K562 (cell line): ENCODE results near the gene BCAS1. TPM values are rescaled to one million over a fixed set of nuclear protein-coding genes. Genes with fewer than 3 reads are reported as not detected.

Experiments
- ATAC-seq: fragments of 200-7000 bp; cut with Tn5 transposase; 3 replicates; pipeline ENCODE4 v1.9.1; 2020; ENCODE audit warnings: moderate library complexity
- BruUV-seq: library from RNA; stranded (reverse); fragments of 400-500 nt; replicated peaks from 2 replicates; lab custom pipeline; 2021; lab: Mats Ljungman, UMichigan
- CTCF ChIA-PET: fragments of 300-600 bp; formaldehyde crosslinking; extraction: SDS; loops from one replicate; lab custom pipeline; 2021; ENCODE audit warnings: low intra/inter-chr PET ratio; lab: Yijun Ruan, JAX
- POLR2A ChIA-PET: fragments of 300-600, 350-650 bp; sonication (Branson Sonifier 250); formaldehyde crosslinking; extraction: SDS; loops from one replicate; lab custom pipeline; 2021; ENCODE audit warnings: antibody characterized with exemption, inconsistent platforms; lab: Yijun Ruan, JAX
- DNase-seq, 4 experiments: peaks; one replicate each; pipeline versions ENCODE4 v3.0.0 to v3.0.0-alpha.2; 2011 to 2018; ENCODE audit warnings: low spot score in 3 of 4, mixed read lengths in 3 of 4; ENCODE audit errors: extremely low read depth in 1 of 4
- FAIRE-seq: peaks from 2 replicates; lab custom pipeline; 2011; peaks lifted over from hg19 to GRCh38; lab: Jason Lieb, UNC
- H2AFZ ChIP-seq: 2 replicates; pipeline ENCODE4 v1.6.0; 2011; ENCODE audit warnings: low read depth, low read length, control low read depth, inconsistent platforms
- H3K27ac ChIP-seq: fragments of 200-600 bp; 3 replicates; pipeline ENCODE4 v1.8.0; 2011; ENCODE audit warnings: low read depth, mild to moderate bottlenecking, control low read depth, inconsistent platforms, low read length, moderate library complexity, mixed read lengths; ENCODE audit errors: extremely low read depth
- H3K27me3 ChIP-seq, 2 experiments: fragments of 300-600 bp in 1 of 2; 2 replicates in 1 of 2; 3 replicates in 1 of 2; pipeline versions ENCODE4 v1.6.0 to v1.8.0; 2011; ENCODE audit warnings: inconsistent platforms in 2 of 2, low read length in 2 of 2, mild to moderate bottlenecking in 1 of 2, mixed read lengths in 1 of 2, moderate library complexity in 1 of 2; ENCODE audit not compliant: control insufficient read depth in 2 of 2, insufficient read depth in 2 of 2
- H3K36me3 ChIP-seq: fragments of 300-600 bp; 3 replicates; pipeline ENCODE4 v1.8.0; 2011; ENCODE audit warnings: mild to moderate bottlenecking, low read length, inconsistent platforms; ENCODE audit not compliant: control insufficient read depth, insufficient read depth
- H3K4me1 ChIP-seq, 2 experiments: fragments of 200-600 bp in 1 of 2; replicated peaks in 1 of 2; 2 replicates in 1 of 2; 3 replicates in 1 of 2; pipeline versions ENCODE4 v1.5.1 to v1.8.0; 2011; ENCODE audit warnings: inconsistent platforms in 2 of 2, low read length in 2 of 2, mild to moderate bottlenecking in 1 of 2, mixed read lengths in 1 of 2, moderate library complexity in 1 of 2; ENCODE audit not compliant: control insufficient read depth in 2 of 2, insufficient read depth in 2 of 2
- H3K4me2 ChIP-seq: 2 replicates; pipeline ENCODE4 v1.6.1; 2011; ENCODE audit warnings: low read length, control low read depth, inconsistent platforms, mixed read lengths; ENCODE audit not compliant: insufficient read depth
- H3K4me3 ChIP-seq: fragments of 200-600 bp; sonication (generic), shearing (Covaris generic); 2 replicates; pipeline ENCODE4 v1.5.1; 2016; ENCODE audit warnings: control low read depth, inconsistent platforms
- H3K79me2 ChIP-seq: fragments of 200-600 bp; 3 replicates; pipeline ENCODE4 v1.8.0; 2011; ENCODE audit warnings: low read length, inconsistent platforms; ENCODE audit not compliant: control insufficient read depth, insufficient read depth
- H3K9ac ChIP-seq, 2 experiments: 2 replicates each; pipeline versions ENCODE4 v1.6.0 to v1.6.1; 2011; ENCODE audit warnings: low read depth in 2 of 2, low read length in 2 of 2, control low read depth in 1 of 2, inconsistent platforms in 1 of 2, mild to moderate bottlenecking in 1 of 2, mixed read lengths in 1 of 2; ENCODE audit not compliant: insufficient read depth in 1 of 2
- H3K9me1 ChIP-seq: one replicate; pipeline ENCODE4 v1.6.0; 2011; ENCODE audit warnings: inconsistent platforms, mild to moderate bottlenecking, low read length, moderate library complexity; ENCODE audit not compliant: control insufficient read depth, insufficient read depth
- H3K9me3 ChIP-seq: replicated peaks from 2 replicates; pipeline ENCODE4 v1.5.1; 2011; ENCODE audit warnings: low read depth, low read length, inconsistent platforms; ENCODE audit not compliant: control insufficient read depth, insufficient read depth
- H4K20me1 ChIP-seq: replicated peaks from 2 replicates; pipeline ENCODE4 v1.6.1; 2011; ENCODE audit warnings: low read length, inconsistent platforms, mixed read lengths; ENCODE audit not compliant: control insufficient read depth, insufficient read depth
- HNRNPLL ChIP-seq: fragments of 200-400 bp; formaldehyde crosslinking; IDR thresholded peaks from 2 replicates; pipeline ENCODE4 v1.6.1; 2017; ENCODE audit warnings: low read length, low read depth, mild to moderate bottlenecking; ENCODE audit not compliant: poor library complexity, severe bottlenecking
- MEIS2 ChIP-seq: fragments of 450-650 bp; IDR thresholded peaks from 2 replicates; pipeline ENCODE4 v1.6.1; 2014; ENCODE audit warnings: mild to moderate bottlenecking; ENCODE audit not compliant: partially characterized antibody
- NR2F6 ChIP-seq: fragments of 450-650 bp; formaldehyde crosslinking; IDR thresholded peaks from 2 replicates; pipeline ENCODE4 v1.4.0; 2020; ENCODE audit warnings: mild to moderate bottlenecking
- RBM25 ChIP-seq: fragments of 200-400 bp; formaldehyde crosslinking; IDR thresholded peaks from 2 replicates; pipeline ENCODE4 v1.6.1; 2018; ENCODE audit warnings: low read length, low read depth, moderate library complexity; ENCODE audit not compliant: severe bottlenecking
- ZC3H8 ChIP-seq: fragments of 450-650 bp; IDR thresholded peaks from 2 replicates; pipeline ENCODE4 v1.6.1; 2017
- ZKSCAN3 ChIP-seq: fragments of 250-450 bp; sonication (Bioruptor Pico); IDR thresholded peaks from 2 replicates; pipeline ENCODE4 v1.4.0; 2020
- ZNF384 ChIP-seq: IDR thresholded peaks from 2 replicates; pipeline ENCODE4 v1.6.1; 2012; ENCODE audit warnings: low read depth, low read length, improper control_type of control experiment
- WGBS: fragments of 100-300 bp; shearing (Covaris generic); methylation state at CpG from one replicate; pipeline ENCODE4 v1.1.6; 2016; ENCODE audit warnings: low coverage, mixed read lengths; ENCODE audit not compliant: insufficient coverage; ENCODE audit errors: missing lambda C conversion rate; 5-methylcytosine and 5-hydroxymethylcytosine counted together
- in situ Hi-C: fragments of 300-500 bp; cut with MboI; formaldehyde crosslinking; loops from 4 replicates; pipeline ENCODE4 v1.15.0; 2018; ENCODE audit warnings: inconsistent platforms, mixed read lengths
- intact Hi-C: fragments of 100-400 bp; cut with micrococcal nuclease; formaldehyde crosslinking; loops from 2 replicates; pipeline ENCODE4 v1.14.2; 2022
- polyA plus RNA-seq, 8 experiments: library from polyadenylated mRNA; depleted of rRNA in 4 of 8; stranded (reverse) in 5 of 8; unstranded in 3 of 8; fragments of >200 nt; fragmentation: Nextera tagmentation in 2 of 8; fragmentation: Illumina TruSeq in 1 of 8; extraction: Ambion mirVana in 2 of 8; extraction: Trizol in 1 of 8; gene quantifications; 2 replicates each; pipeline versions ENCODE4 v1.2.1 to v1.2.3, GENCODE V29; 2011 to 2014; ENCODE audit warnings: inconsistent platforms in 1 of 8, missing spikeins in 1 of 8
- total RNA-seq, 7 experiments: library from RNA; depleted of rRNA in 6 of 7; stranded (reverse); fragments of >200 nt in 6 of 7; fragmentation: Illumina TruSeq in 2 of 7; extraction: Trizol in 2 of 7; gene quantifications; 2 replicates each; pipeline versions ENCODE4 v1.2.1 to v1.2.3, GENCODE V29; 2011 to 2021; ENCODE audit warnings: low replicate concordance in 1 of 7
- TF ChIP-seq, protein P1 (sequence below): IDR thresholded peaks from 3 replicates; pipeline ENCODE4 v1.6.1; 2011; ENCODE audit warnings: borderline replicate concordance, mild to moderate bottlenecking, moderate library complexity; ENCODE audit not compliant: insufficient read length; ENCODE audit errors: extremely low read depth
- TF ChIP-seq, protein P2 (sequence below): fragments of 150-350 bp; conservative IDR thresholded peaks from 2 replicates; pipeline ENCODE4 v1.6.1; 2014; ENCODE audit warnings: low read length
- TF ChIP-seq, protein P3 (sequence below): fragments of 200-400 bp; formaldehyde crosslinking; IDR thresholded peaks from 2 replicates; pipeline ENCODE4 v1.6.1; 2017; ENCODE audit warnings: mild to moderate bottlenecking, low read depth, low read length, moderate library complexity
- TF ChIP-seq, protein P4 (sequence below): fragments of 450-650 bp; IDR thresholded peaks from 2 replicates; pipeline ENCODE4 v1.6.1; 2016; ENCODE audit warnings: missing biosample characterization, missing genetic modification characterization

BCAS1 gene
- total and polyA plus RNA-seq, 9 of the 15 experiments (the other 6 are each of a cell fraction or from before 2014, with no cell fraction given), result 0.18 to 2.3 (median 0.93) TPM

DNA sequence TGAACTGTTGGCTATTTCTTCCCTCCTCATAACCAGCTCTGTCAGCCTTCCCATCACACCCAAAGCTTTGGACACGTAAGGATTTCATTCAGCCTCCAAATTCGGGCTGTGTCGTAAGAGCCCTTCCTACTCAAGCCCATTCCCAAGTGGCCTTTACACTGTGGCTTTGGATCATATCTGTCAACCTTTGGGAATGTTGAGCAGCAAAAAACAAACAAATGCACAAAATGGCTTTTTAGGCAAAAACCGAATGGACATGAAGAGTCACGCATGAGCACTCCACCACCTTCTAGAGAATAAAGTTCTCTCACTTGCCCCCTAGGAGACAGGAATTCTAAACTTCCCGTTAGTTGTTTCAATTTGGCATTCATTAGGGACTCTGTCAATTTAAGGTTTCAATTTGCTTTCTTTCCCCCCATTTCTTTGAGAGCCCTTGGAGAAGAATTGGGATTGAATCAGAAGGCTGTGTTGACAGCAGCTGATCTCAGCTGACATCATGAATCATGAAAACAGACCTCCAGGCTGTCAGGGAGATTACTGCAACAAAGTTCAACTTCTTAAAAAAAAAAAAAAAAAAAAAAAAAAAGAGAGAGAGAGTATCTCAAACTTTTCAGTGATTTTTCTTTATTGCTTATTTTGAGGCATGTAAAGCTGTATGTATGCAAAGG lies 110.3 kb downstream of the BCAS1 start:
- in situ Hi-C loops (loop anchor here (25.0 kb wide), 1 partner anchor 677 kb away; no protein-coding TSS in a partner anchor), intact Hi-C loops (loop anchor here (2.0 to 10.0 kb wide), 2 partner anchors 103 to 235 kb away; no protein-coding TSS in a partner anchor)
- DNase-seq (no peak), FAIRE-seq (no peak), ATAC-seq (no peak)
- H3K9me1 ChIP-seq, result no peaks in the 10 kb centered on the region
- no peaks in the 10 kb centered on the region for H4K20me1 ChIP-seq
- no peaks in the 10 kb centered on the region for H3K36me3 ChIP-seq
- H3K9ac ChIP-seq, result no peak overlapping the region
- H3K4me2 ChIP-seq, result no peak overlapping the region
- H3K4me3 ChIP-seq, result no peak overlapping the region
- no peaks in the 10 kb centered on the region for H3K9me3 ChIP-seq
- BruUV-seq, result no TSS peak
- no peak overlapping the region for H3K27ac ChIP-seq
- WGBS, result 6% methylated on average over 6 of the region's 6 CpGs
- CTCF ChIA-PET, result interaction anchor here (0.6 kb wide), 2 partner anchors 45 to 68 kb away, joined by 5 to 6 read pairs; no protein-coding TSS in a partner anchor
- no peaks in the 10 kb centered on the region for H3K4me1 ChIP-seq
- POLR2A ChIA-PET, result interaction anchor here (1.2 to 2.8 kb wide), 2 partner anchors 7 to 10 kb away, joined by 3 to 7 read pairs; no protein-coding TSS in a partner anchor
- peaks cover 5 to 27% of the 10 kb centered on the region in 2 experiments; a peak in 3 of 5 replicates for H3K27me3 ChIP-seq
- H3K79me2 ChIP-seq, result no peaks in the 10 kb centered on the region
- H2AFZ ChIP-seq, result no peak overlapping the region
- TF ChIP-seq, protein P1, sequence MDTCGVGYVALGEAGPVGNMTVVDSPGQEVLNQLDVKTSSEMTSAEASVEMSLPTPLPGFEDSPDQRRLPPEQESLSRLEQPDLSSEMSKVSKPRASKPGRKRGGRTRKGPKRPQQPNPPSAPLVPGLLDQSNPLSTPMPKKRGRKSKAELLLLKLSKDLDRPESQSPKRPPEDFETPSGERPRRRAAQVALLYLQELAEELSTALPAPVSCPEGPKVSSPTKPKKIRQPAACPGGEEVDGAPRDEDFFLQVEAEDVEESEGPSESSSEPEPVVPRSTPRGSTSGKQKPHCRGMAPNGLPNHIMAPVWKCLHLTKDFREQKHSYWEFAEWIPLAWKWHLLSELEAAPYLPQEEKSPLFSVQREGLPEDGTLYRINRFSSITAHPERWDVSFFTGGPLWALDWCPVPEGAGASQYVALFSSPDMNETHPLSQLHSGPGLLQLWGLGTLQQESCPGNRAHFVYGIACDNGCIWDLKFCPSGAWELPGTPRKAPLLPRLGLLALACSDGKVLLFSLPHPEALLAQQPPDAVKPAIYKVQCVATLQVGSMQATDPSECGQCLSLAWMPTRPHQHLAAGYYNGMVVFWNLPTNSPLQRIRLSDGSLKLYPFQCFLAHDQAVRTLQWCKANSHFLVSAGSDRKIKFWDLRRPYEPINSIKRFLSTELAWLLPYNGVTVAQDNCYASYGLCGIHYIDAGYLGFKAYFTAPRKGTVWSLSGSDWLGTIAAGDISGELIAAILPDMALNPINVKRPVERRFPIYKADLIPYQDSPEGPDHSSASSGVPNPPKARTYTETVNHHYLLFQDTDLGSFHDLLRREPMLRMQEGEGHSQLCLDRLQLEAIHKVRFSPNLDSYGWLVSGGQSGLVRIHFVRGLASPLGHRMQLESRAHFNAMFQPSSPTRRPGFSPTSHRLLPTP, result no peak
- TF ChIP-seq HNRNPLL (no peak), ZKSCAN3 (CRISPR knock-in tag) (no peak), ZNF384 (peak; percentile 93), ZC3H8 (no peak), NR2F6 (no peak), RBM25 (no peak), MEIS2 (peak; percentile 60)
- TF ChIP-seq, protein P2, sequence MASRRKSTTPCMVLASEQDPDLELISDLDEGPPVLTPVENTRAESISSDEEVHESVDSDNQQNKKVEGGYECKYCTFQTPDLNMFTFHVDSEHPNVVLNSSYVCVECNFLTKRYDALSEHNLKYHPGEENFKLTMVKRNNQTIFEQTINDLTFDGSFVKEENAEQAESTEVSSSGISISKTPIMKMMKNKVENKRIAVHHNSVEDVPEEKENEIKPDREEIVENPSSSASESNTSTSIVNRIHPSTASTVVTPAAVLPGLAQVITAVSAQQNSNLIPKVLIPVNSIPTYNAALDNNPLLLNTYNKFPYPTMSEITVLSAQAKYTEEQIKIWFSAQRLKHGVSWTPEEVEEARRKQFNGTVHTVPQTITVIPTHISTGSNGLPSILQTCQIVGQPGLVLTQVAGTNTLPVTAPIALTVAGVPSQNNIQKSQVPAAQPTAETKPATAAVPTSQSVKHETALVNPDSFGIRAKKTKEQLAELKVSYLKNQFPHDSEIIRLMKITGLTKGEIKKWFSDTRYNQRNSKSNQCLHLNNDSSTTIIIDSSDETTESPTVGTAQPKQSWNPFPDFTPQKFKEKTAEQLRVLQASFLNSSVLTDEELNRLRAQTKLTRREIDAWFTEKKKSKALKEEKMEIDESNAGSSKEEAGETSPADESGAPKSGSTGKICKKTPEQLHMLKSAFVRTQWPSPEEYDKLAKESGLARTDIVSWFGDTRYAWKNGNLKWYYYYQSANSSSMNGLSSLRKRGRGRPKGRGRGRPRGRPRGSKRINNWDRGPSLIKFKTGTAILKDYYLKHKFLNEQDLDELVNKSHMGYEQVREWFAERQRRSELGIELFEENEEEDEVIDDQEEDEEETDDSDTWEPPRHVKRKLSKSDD, result no peak
- TF ChIP-seq, protein P3, sequence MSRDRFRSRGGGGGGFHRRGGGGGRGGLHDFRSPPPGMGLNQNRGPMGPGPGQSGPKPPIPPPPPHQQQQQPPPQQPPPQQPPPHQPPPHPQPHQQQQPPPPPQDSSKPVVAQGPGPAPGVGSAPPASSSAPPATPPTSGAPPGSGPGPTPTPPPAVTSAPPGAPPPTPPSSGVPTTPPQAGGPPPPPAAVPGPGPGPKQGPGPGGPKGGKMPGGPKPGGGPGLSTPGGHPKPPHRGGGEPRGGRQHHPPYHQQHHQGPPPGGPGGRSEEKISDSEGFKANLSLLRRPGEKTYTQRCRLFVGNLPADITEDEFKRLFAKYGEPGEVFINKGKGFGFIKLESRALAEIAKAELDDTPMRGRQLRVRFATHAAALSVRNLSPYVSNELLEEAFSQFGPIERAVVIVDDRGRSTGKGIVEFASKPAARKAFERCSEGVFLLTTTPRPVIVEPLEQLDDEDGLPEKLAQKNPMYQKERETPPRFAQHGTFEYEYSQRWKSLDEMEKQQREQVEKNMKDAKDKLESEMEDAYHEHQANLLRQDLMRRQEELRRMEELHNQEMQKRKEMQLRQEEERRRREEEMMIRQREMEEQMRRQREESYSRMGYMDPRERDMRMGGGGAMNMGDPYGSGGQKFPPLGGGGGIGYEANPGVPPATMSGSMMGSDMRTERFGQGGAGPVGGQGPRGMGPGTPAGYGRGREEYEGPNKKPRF, result no peak
- TF ChIP-seq, protein P4, sequence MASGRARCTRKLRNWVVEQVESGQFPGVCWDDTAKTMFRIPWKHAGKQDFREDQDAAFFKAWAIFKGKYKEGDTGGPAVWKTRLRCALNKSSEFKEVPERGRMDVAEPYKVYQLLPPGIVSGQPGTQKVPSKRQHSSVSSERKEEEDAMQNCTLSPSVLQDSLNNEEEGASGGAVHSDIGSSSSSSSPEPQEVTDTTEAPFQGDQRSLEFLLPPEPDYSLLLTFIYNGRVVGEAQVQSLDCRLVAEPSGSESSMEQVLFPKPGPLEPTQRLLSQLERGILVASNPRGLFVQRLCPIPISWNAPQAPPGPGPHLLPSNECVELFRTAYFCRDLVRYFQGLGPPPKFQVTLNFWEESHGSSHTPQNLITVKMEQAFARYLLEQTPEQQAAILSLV (tag), result no peak
